Ishikawa (cell line): Measurements from ENCODE around the gene HS3ST3A1.

Experiments
- CEBPB ChIP-seq: IDR thresholded peaks from 2 replicates; pipeline ENCODE4 v1.6.1; 2012
- EGR1 ChIP-seq: IDR thresholded peaks from 2 replicates; pipeline ENCODE4 v1.6.1; 2012
- EP300 ChIP-seq: IDR thresholded peaks from 2 replicates; pipeline ENCODE4 v1.6.1; 2012; ENCODE audit warnings: borderline replicate concordance
- FOXM1 ChIP-seq: IDR thresholded peaks from 2 replicates; pipeline ENCODE4 v1.6.1; 2012; ENCODE audit warnings: low read depth, borderline replicate concordance
- MAX ChIP-seq: IDR thresholded peaks from 2 replicates; pipeline ENCODE4 v1.6.1; 2012
- RAD21 ChIP-seq: IDR thresholded peaks from 2 replicates; pipeline ENCODE4 v1.6.1; 2012; ENCODE audit warnings: low read depth
- REST ChIP-seq: IDR thresholded peaks from 2 replicates; pipeline ENCODE4 v1.6.1; 2012; ENCODE audit warnings: low read depth, mild to moderate bottlenecking
- TAF1 ChIP-seq: IDR thresholded peaks from 2 replicates; pipeline ENCODE4 v1.6.1; 2012; ENCODE audit warnings: low read depth, mild to moderate bottlenecking
- TEAD4 ChIP-seq: IDR thresholded peaks from 2 replicates; pipeline ENCODE4 v1.6.1; 2012
- YY1 ChIP-seq: IDR thresholded peaks from 2 replicates; pipeline ENCODE4 v1.6.1; 2012; ENCODE audit warnings: low read depth
- TF ChIP-seq, protein P1 (sequence below): IDR thresholded peaks from 2 replicates; pipeline ENCODE4 v1.6.1; 2012

GRCh38 chr17:13599864-13600263, 1.9 kb downstream of the HS3ST3A1 start:
- TF ChIP-seq MAX: no peak
- TF ChIP-seq YY1: no peak
- no peak for TF ChIP-seq TAF1
- no peak for TF ChIP-seq RAD21
- no peak for TF ChIP-seq EGR1
- no peak for TF ChIP-seq CEBPB
- TF ChIP-seq EP300: no peak
- no peak for TF ChIP-seq REST
- TF ChIP-seq FOXM1: no peak
- TF ChIP-seq, protein P1, sequence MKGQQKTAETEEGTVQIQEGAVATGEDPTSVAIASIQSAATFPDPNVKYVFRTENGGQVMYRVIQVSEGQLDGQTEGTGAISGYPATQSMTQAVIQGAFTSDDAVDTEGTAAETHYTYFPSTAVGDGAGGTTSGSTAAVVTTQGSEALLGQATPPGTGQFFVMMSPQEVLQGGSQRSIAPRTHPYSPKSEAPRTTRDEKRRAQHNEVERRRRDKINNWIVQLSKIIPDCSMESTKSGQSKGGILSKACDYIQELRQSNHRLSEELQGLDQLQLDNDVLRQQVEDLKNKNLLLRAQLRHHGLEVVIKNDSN: no peak
- no peak for TF ChIP-seq TEAD4
